K562 (cell line): ENCODE results near the gene AMBRA1. TPM values are rescaled to one million over a fixed set of nuclear protein-coding genes. Genes with fewer than 3 reads are reported as not detected.

ENCODE experiments used
- CBX2 ChIP-seq: fragments of 200-600 bp; sonication (generic); IDR thresholded peaks from one replicate; pipeline ENCODE4 v1.6.1; 2012; ENCODE audit warnings: mild to moderate bottlenecking, low read length, inconsistent platforms; ENCODE audit not compliant: insufficient read depth, poor library complexity, severe bottlenecking
- CHCHD3 ChIP-seq: fragments of 250-450 bp; sonication (Bioruptor Pico); IDR thresholded peaks from 2 replicates; pipeline ENCODE4 v2.1.2; 2022; ENCODE audit warnings: mild to moderate bottlenecking
- CREBBP ChIP-seq: IDR thresholded peaks from one replicate; pipeline ENCODE4 v1.6.1; 2012; ENCODE audit warnings: low read depth, mild to moderate bottlenecking, control low read depth, inconsistent platforms, low read length
- E2F6 ChIP-seq, 2 experiments: IDR thresholded peaks; 2 replicates each; pipeline ENCODE4 v1.6.1; 2011; ENCODE audit warnings: borderline replicate concordance in 1 of 2, control low read depth in 1 of 2, low read depth in 1 of 2, low read length in 1 of 2, mild to moderate bottlenecking in 1 of 2, mixed read lengths in 1 of 2, moderate library complexity in 1 of 2; ENCODE audit not compliant: insufficient read depth in 1 of 2, insufficient read length in 1 of 2, poor library complexity in 1 of 2, severe bottlenecking in 1 of 2; ENCODE audit errors: extremely low read depth in 1 of 2
- ESRRA ChIP-seq: fragments of 450-650 bp; IDR thresholded peaks from 2 replicates; pipeline ENCODE4 v1.6.1; 2014; ENCODE audit warnings: low read depth, mild to moderate bottlenecking, moderate library complexity, borderline replicate concordance
- EZH2 ChIP-seq: IDR thresholded peaks from 2 replicates; pipeline ENCODE4 v1.6.1; 2012; ENCODE audit warnings: low read depth, mild to moderate bottlenecking, inconsistent platforms, low read length, borderline replicate concordance
- KAT2B ChIP-seq: IDR thresholded peaks from one replicate; pipeline ENCODE4 v1.6.1; 2012; ENCODE audit warnings: low read depth, mild to moderate bottlenecking, control low read depth, inconsistent platforms, low read length, moderate library complexity
- KLF6 ChIP-seq: fragments of 250-450 bp; sonication (Bioruptor Pico); IDR thresholded peaks from 2 replicates; pipeline ENCODE4 v1.4.0; 2020; ENCODE audit warnings: mild to moderate bottlenecking, moderate library complexity, borderline replicate concordance
- MCM3 ChIP-seq: fragments of 450-650 bp; IDR thresholded peaks from 2 replicates; pipeline ENCODE4 v1.6.1; 2016
- MEF2A ChIP-seq: IDR thresholded peaks from 2 replicates; pipeline ENCODE4 v1.6.1; 2011; ENCODE audit warnings: low read depth, mild to moderate bottlenecking, low read length, moderate library complexity; ENCODE audit not compliant: control insufficient read depth
- MEIS2 ChIP-seq: fragments of 450-650 bp; IDR thresholded peaks from 2 replicates; pipeline ENCODE4 v1.6.1; 2014; ENCODE audit warnings: mild to moderate bottlenecking; ENCODE audit not compliant: partially characterized antibody
- MTA1 ChIP-seq: fragments of 450-650 bp; IDR thresholded peaks from 2 replicates; pipeline ENCODE4 v1.6.1; 2017; ENCODE audit warnings: borderline replicate concordance
- MYC ChIP-seq, 2 experiments: fragments of 250-450 bp in 1 of 2; sonication (Bioruptor Pico) in 1 of 2; IDR thresholded peaks; 2 replicates each; pipeline versions ENCODE4 v1.5.1 to v1.6.1; 2012 to 2021; ENCODE audit warnings: low read depth in 2 of 2, borderline replicate concordance in 1 of 2, improper control_type of control experiment in 1 of 2, low read length in 1 of 2, mild to moderate bottlenecking in 1 of 2, moderate library complexity in 1 of 2
- NFIC ChIP-seq: fragments of 450-650 bp; IDR thresholded peaks from 2 replicates; pipeline ENCODE4 v1.6.1; 2017; ENCODE audit warnings: mild to moderate bottlenecking, inconsistent platforms
- NFRKB ChIP-seq: fragments of 450-650 bp; IDR thresholded peaks from 2 replicates; pipeline ENCODE4 v1.6.1; 2016; ENCODE audit warnings: low read depth
- NR2C2 ChIP-seq, 2 experiments: fragments of 200-800 bp in 1 of 2; sonication (Bioruptor generic) in 1 of 2; sonication (generic) in 1 of 2; formaldehyde crosslinking in 1 of 2; IDR thresholded peaks; 2 replicates each; pipeline versions ENCODE4 v1.6.1 to v1.8.0; 2016 to 2022; ENCODE audit warnings: mild to moderate bottlenecking in 1 of 2, missing compliant biosample characterization in 1 of 2, missing genetic modification characterization in 1 of 2, missing genetic modification reagents in 1 of 2
- PCBP1 ChIP-seq: fragments of 200-400 bp; formaldehyde crosslinking; IDR thresholded peaks from 2 replicates; pipeline ENCODE4 v1.6.1; 2018; ENCODE audit warnings: mild to moderate bottlenecking, low read depth, low read length; ENCODE audit not compliant: poor library complexity, severe bottlenecking
- PPARD ChIP-seq: fragments of 250-450 bp; sonication (Bioruptor Pico); IDR thresholded peaks from 2 replicates; pipeline ENCODE4 v1.8.0; 2022; ENCODE audit warnings: inconsistent platforms, mild to moderate bottlenecking, moderate library complexity
- SETDB1 ChIP-seq: IDR thresholded peaks from one replicate; pipeline ENCODE4 v1.6.1; 2012; ENCODE audit warnings: low read length, control low read depth, inconsistent platforms
- SRF ChIP-seq, 2 experiments: fragments of 250-450, 450-650 bp in 1 of 2; sonication (Bioruptor Pico) in 1 of 2; sonication (generic) in 1 of 2; formaldehyde crosslinking; IDR thresholded peaks; 2 replicates each; pipeline versions ENCODE4 v1.5.0 to v1.5.1; 2020 to 2022; ENCODE audit warnings: mild to moderate bottlenecking in 1 of 2, missing genetic modification reagents in 1 of 2
- TEAD4 ChIP-seq, 2 experiments: sonication (generic) in 1 of 2; formaldehyde crosslinking in 1 of 2; IDR thresholded peaks; 2 replicates each; pipeline versions ENCODE4 v1.6.1 to v1.8.0; 2012 to 2022; ENCODE audit warnings: borderline replicate concordance in 1 of 2, inconsistent platforms in 1 of 2, low read length in 1 of 2, mild to moderate bottlenecking in 1 of 2, missing genetic modification reagents in 1 of 2
- ZNF583 ChIP-seq: fragments of 250-450 bp; sonication (Bioruptor Pico); IDR thresholded peaks from 2 replicates; pipeline ENCODE4 v1.4.0; 2020
- polyA plus RNA-seq, 8 experiments: library from polyadenylated mRNA; depleted of rRNA in 4 of 8; stranded (reverse) in 5 of 8; unstranded in 3 of 8; fragments of >200 nt; fragmentation: Nextera tagmentation in 2 of 8; fragmentation: Illumina TruSeq in 1 of 8; extraction: Ambion mirVana in 2 of 8; extraction: Trizol in 1 of 8; gene quantifications; 2 replicates each; pipeline versions ENCODE4 v1.2.1 to v1.2.3, GENCODE V29; 2011 to 2014; ENCODE audit warnings: inconsistent platforms in 1 of 8, missing spikeins in 1 of 8
- total RNA-seq, 7 experiments: library from RNA; depleted of rRNA in 6 of 7; stranded (reverse); fragments of >200 nt in 6 of 7; fragmentation: Illumina TruSeq in 2 of 7; extraction: Trizol in 2 of 7; gene quantifications; 2 replicates each; pipeline versions ENCODE4 v1.2.1 to v1.2.3, GENCODE V29; 2011 to 2021; ENCODE audit warnings: low replicate concordance in 1 of 7
- TF ChIP-seq, protein P1 (sequence below): fragments of 450-650 bp; IDR thresholded peaks from 2 replicates; pipeline ENCODE4 v1.6.1; 2018; ENCODE audit not compliant: partially characterized antibody

The AMBRA1 gene
- total and polyA plus RNA-seq, 9 of the 15 experiments (the other 6 are each of a cell fraction or from before 2014, with no cell fraction given), result 0.15 to 24.5 (median 13.0) TPM

- TF ChIP-seq, protein P1, sequence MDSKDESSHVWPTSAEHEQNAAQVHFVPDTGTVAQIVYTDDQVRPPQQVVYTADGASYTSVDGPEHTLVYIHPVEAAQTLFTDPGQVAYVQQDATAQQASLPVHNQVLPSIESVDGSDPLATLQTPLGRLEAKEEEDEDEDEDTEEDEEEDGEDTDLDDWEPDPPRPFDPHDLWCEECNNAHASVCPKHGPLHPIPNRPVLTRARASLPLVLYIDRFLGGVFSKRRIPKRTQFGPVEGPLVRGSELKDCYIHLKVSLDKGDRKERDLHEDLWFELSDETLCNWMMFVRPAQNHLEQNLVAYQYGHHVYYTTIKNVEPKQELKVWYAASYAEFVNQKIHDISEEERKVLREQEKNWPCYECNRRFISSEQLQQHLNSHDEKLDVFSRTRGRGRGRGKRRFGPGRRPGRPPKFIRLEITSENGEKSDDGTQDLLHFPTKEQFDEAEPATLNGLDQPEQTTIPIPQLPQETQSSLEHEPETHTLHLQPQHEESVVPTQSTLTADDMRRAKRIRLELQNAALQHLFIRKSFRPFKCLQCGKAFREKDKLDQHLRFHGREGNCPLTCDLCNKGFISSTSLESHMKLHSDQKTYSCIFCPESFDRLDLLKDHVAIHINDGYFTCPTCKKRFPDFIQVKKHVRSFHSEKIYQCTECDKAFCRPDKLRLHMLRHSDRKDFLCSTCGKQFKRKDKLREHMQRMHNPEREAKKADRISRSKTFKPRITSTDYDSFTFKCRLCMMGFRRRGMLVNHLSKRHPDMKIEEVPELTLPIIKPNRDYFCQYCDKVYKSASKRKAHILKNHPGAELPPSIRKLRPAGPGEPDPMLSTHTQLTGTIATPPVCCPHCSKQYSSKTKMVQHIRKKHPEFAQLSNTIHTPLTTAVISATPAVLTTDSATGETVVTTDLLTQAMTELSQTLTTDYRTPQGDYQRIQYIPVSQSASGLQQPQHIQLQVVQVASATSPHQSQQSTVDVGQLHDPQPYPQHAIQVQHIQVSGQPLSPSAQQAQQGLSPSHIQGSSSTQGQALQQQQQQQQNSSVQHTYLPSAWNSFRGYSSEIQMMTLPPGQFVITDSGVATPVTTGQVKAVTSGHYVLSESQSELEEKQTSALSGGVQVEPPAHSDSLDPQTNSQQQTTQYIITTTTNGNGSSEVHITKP, result peak; percentile 63
- TF ChIP-seq MEF2A (no peak), PPARD (CRISPR knock-in tag) (no peak), NFRKB (no peak), SRF (CRISPR knock-in tag; IDR thresholded peaks at IDR 0.05) (peak in 1 of 2 experiments; percentile 85; a peak in 2 of 4 replicates), MEIS2 (peak; percentile 16), MCM3 (no peak), MTA1 (0 out of 2 replicates have a peak, but pooled peaks have one; percentile 19), CBX2 (no peak), ESRRA (peak; percentile 34; the same call in 1 of the 2 replicates), ZNF583 (CRISPR knock-in tag) (no peak), CREBBP (no peak), KAT2B (no peak), SETDB1 (no peak), KLF6 (CRISPR knock-in tag) (no peak), EZH2 (no peak), PCBP1 (no peak), CHCHD3 (CRISPR knock-in tag) (no peak), TEAD4 (IDR thresholded peaks at IDR 0.05; ENCODE audit: low read length) (0 out of 2 replicates have a peak, but pooled peaks have one; percentile 18), TEAD4 (CRISPR knock-in tag; IDR thresholded peaks at IDR 0.05; ENCODE audit: borderline replicate concordance) (no peak), E2F6 (IDR thresholded peaks at IDR 0.05; ENCODE audit: borderline replicate concordance in 1 of 2, extremely low read depth in 1 of 2, insufficient read depth in 1 of 2, insufficient read length in 1 of 2, low read depth in 1 of 2, low read length in 1 of 2, poor library complexity in 1 of 2, severe bottlenecking in 1 of 2) (no peak), NR2C2 (CRISPR knock-in tag; IDR thresholded peaks at IDR 0.05) (no peak), NR2C2 (tag; IDR thresholded peaks at IDR 0.05) (no peak; the same call in 1 of the 2 replicates), MYC (IDR thresholded peaks at IDR 0.05; ENCODE audit: low read depth, low read length) (0 out of 2 replicates have a peak, but pooled peaks have one; percentile 16), MYC (CRISPR knock-in tag; IDR thresholded peaks at IDR 0.05; ENCODE audit: borderline replicate concordance, low read depth) (no peak), NFIC (peak; percentile 93)
Measured at GRCh38 chr11:46421257-46421880, 172.5 kb downstream of the AMBRA1 start (continued).
